HepG2 (cell line): ENCODE results near the gene ZMIZ1. TPM values are rescaled to one million over a fixed set of nuclear protein-coding genes. Genes with fewer than 3 reads are reported as not detected.

Source experiments
- ATF5 ChIP-seq: sonication (generic); formaldehyde crosslinking; IDR thresholded peaks from 2 replicates; pipeline ENCODE4 v1.4.0; 2020; ENCODE audit warnings: mild to moderate bottlenecking, low read depth, missing genetic modification reagents
- BORCS8-MEF2B ChIP-seq: sonication (generic); formaldehyde crosslinking; IDR thresholded peaks from 2 replicates; pipeline ENCODE4 v1.8.0; 2022; ENCODE audit warnings: mild to moderate bottlenecking, missing genetic modification reagents
- CENPX ChIP-seq: sonication (generic); formaldehyde crosslinking; IDR thresholded peaks from 2 replicates; pipeline ENCODE4 v1.9.0; 2021; ENCODE audit warnings: mild to moderate bottlenecking, missing genetic modification reagents, moderate library complexity
- GATAD2A ChIP-seq: IDR thresholded peaks from 2 replicates; pipeline ENCODE4 v1.6.1; 2016
- GPBP1L1 ChIP-seq: sonication (generic); formaldehyde crosslinking; IDR thresholded peaks from 2 replicates; pipeline ENCODE4 v1.5.0; 2020; ENCODE audit warnings: mild to moderate bottlenecking, missing genetic modification reagents
- HDAC2 ChIP-seq: sonication (generic); formaldehyde crosslinking; IDR thresholded peaks from 2 replicates; pipeline ENCODE4 v1.4.0; 2020; ENCODE audit warnings: missing genetic modification reagents
- JUND ChIP-seq: sonication (generic); formaldehyde crosslinking; IDR thresholded peaks from 2 replicates; pipeline ENCODE4 v1.8.0; 2022; ENCODE audit warnings: mild to moderate bottlenecking, missing genetic modification reagents
- KDM2A ChIP-seq: sonication (generic); formaldehyde crosslinking; IDR thresholded peaks from 2 replicates; pipeline ENCODE4 v1.4.0; 2020; ENCODE audit warnings: low read depth, missing genetic modification reagents, borderline replicate concordance
- KLF16 ChIP-seq, 2 experiments: sonication (generic) in 1 of 2; formaldehyde crosslinking in 1 of 2; IDR thresholded peaks; 2 replicates each; pipeline versions ENCODE4 v1.6.1 to v1.8.0; 2016 to 2023; ENCODE audit warnings: missing genetic modification reagents in 2 of 2, missing compliant biosample characterization in 1 of 2
- MBNL3 ChIP-seq: fragments of 250-450 bp; sonication (Bioruptor Pico); conservative IDR thresholded peaks from 2 replicates; pipeline ENCODE4 v1.8.0; 2022; ENCODE audit warnings: mild to moderate bottlenecking, inconsistent platforms
- MLLT10 ChIP-seq: sonication (generic); formaldehyde crosslinking; IDR thresholded peaks from 2 replicates; pipeline ENCODE4 v1.4.0; 2020; ENCODE audit warnings: missing genetic modification reagents
- NKX3-1 ChIP-seq: sonication (generic); formaldehyde crosslinking; IDR thresholded peaks from 2 replicates; pipeline ENCODE4 v1.5.0; 2020; ENCODE audit warnings: missing genetic modification reagents
- NPAS2 ChIP-seq: sonication (generic); formaldehyde crosslinking; IDR thresholded peaks from 2 replicates; pipeline ENCODE4 v1.8.0; 2022; ENCODE audit warnings: mild to moderate bottlenecking, missing genetic modification reagents, borderline replicate concordance
- NR3C1 ChIP-seq: sonication (generic); formaldehyde crosslinking; IDR thresholded peaks from 2 replicates; pipeline ENCODE4 v1.4.0; 2020; ENCODE audit warnings: missing genetic modification reagents
- RARG ChIP-seq: sonication (generic); formaldehyde crosslinking; IDR thresholded peaks from 2 replicates; pipeline ENCODE4 v1.4.0; 2020; ENCODE audit warnings: low read depth, mild to moderate bottlenecking, missing genetic modification reagents
- SIX1 ChIP-seq: sonication (generic); formaldehyde crosslinking; IDR thresholded peaks from 2 replicates; pipeline ENCODE4 v1.4.0; 2020; ENCODE audit warnings: missing genetic modification reagents, borderline replicate concordance
- SP140L ChIP-seq: sonication (generic); formaldehyde crosslinking; IDR thresholded peaks from 2 replicates; pipeline ENCODE4 v1.4.0; 2020; ENCODE audit warnings: missing genetic modification reagents, borderline replicate concordance
- ZBTB20 ChIP-seq: sonication (generic); formaldehyde crosslinking; IDR thresholded peaks from 2 replicates; pipeline ENCODE4 v1.8.1; 2023; ENCODE audit warnings: missing genetic modification reagents, low read depth, mild to moderate bottlenecking, borderline replicate concordance
- ZNF354B ChIP-seq: sonication (generic); formaldehyde crosslinking; IDR thresholded peaks from 2 replicates; pipeline ENCODE4 v1.8.0; 2022; ENCODE audit warnings: mild to moderate bottlenecking, missing genetic modification reagents
- ZNF431 ChIP-seq: sonication (generic); formaldehyde crosslinking; IDR thresholded peaks from 2 replicates; pipeline ENCODE4 v1.9.0; 2022; ENCODE audit warnings: missing genetic modification reagents, low read depth, mild to moderate bottlenecking, borderline replicate concordance
- ZNF660 ChIP-seq: sonication (generic); formaldehyde crosslinking; IDR thresholded peaks from 2 replicates; pipeline ENCODE4 v1.5.1; 2020; ENCODE audit warnings: mild to moderate bottlenecking, low read depth, missing genetic modification reagents, borderline replicate concordance
- ZNF850 ChIP-seq: sonication (generic); formaldehyde crosslinking; conservative IDR thresholded peaks from 2 replicates; pipeline ENCODE4 v1.9.0; 2021; ENCODE audit warnings: mild to moderate bottlenecking, missing genetic modification reagents
- polyA plus RNA-seq, 8 experiments: library from polyadenylated mRNA; depleted of rRNA in 3 of 8; stranded (reverse) in 7 of 8; unstranded in 1 of 8; fragments of >200 nt; fragmentation: Illumina TruSeq in 4 of 8; extraction: Trizol in 4 of 8; gene quantifications; 2 replicates each; pipeline versions ENCODE4 v1.2.1 to v1.2.3, GENCODE V29; 2011 to 2016; ENCODE audit warnings: low read depth in 4 of 8, missing spikeins in 1 of 8, mixed read lengths in 1 of 8; ENCODE audit not compliant: insufficient read depth in 1 of 8
- total RNA-seq, 5 experiments: library from RNA; depleted of rRNA; stranded (reverse); fragments of >200 nt; fragmentation: Illumina TruSeq; extraction: Trizol; gene quantifications; 2 replicates each; pipeline ENCODE4 v1.2.3, GENCODE V29; 2016; ENCODE audit warnings: low read depth in 1 of 5
- TF ChIP-seq, protein P1 (sequence below): sonication (generic); formaldehyde crosslinking; IDR thresholded peaks from 2 replicates; pipeline ENCODE4 v1.5.0; 2020; ENCODE audit warnings: missing genetic modification reagents
- TF ChIP-seq, protein P2 (sequence below): sonication (generic); formaldehyde crosslinking; IDR thresholded peaks from 2 replicates; pipeline ENCODE4 v1.4.0; 2020; ENCODE audit warnings: missing genetic modification reagents

Gene ZMIZ1
- total and polyA plus RNA-seq, 2 of the 13 experiments (the other 11 are each of a cell fraction or from before 2014, with no cell fraction given): 5.3 to 10.2 TPM

DNA sequence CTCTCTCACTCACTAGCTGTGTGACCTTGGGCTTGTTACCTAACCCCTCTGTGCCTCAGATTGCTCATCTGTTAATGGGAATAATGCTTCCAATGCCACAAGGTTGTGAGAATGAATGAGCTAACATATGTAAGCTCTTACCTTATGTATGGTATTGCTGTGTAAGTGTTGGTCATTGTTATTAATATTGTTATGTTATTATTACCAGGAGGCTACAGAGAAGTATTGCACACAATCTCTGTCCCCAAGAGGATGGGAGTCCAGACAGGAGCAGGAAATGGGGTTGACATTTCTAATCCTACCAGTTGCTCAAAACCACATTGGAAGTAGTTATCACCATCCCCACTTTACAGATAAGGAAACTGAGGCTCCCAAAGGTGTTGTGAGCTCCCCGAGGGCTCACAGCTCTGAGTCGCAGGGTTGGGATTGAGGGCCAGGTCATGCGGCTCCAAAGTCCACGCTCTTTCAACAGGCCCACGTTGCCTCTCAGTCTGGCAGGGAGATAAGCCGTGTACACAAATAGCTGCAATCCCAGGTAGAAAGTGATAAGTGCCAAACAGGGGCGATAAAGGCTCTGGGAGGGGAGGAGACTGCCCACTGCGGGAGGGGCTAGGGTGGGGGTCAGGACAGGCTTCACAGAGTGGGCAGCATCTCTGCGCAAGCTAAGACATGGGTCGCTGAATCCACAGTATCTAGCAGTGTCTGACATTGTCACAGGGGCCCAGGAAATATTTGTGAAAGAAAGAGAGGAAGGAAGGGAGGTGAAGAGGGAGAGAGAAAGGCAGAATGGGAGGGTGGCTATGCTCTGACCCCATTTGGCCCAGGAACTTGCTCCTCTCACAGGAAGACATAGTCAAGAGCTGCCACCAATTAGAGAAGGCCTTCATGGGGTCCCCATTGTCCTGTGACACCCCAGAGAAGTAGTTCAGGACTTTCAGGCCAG lies 9.6 kb upstream of the ZMIZ1 start (continued):
- TF ChIP-seq GPBP1L1 (CRISPR knock-in tag): no peak
- TF ChIP-seq GATAD2A (CRISPR knock-in tag): peak; percentile 97
- no peak for TF ChIP-seq ZNF850
- 0 out of 2 replicates have a peak, but pooled peaks have one; percentile 42 for TF ChIP-seq ZBTB20 (CRISPR knock-in tag)
- no peak for TF ChIP-seq NR3C1 (CRISPR knock-in tag)
- no peak for TF ChIP-seq NPAS2
- TF ChIP-seq NKX3-1 (CRISPR knock-in tag): peak; percentile 61; the same call in 1 of the 2 replicates
- no peak for TF ChIP-seq MBNL3 (CRISPR knock-in tag)
- 0 out of 2 replicates have a peak, but pooled peaks have one; percentile 46 for TF ChIP-seq JUND (CRISPR knock-in tag)
- no peak for TF ChIP-seq CENPX
- 0 out of 2 replicates have a peak, but pooled peaks have one; percentile 80 for TF ChIP-seq SP140L (CRISPR knock-in tag)
- TF ChIP-seq ZNF660 (CRISPR knock-in tag): no peak
- TF ChIP-seq ZNF354B: no peak
- TF ChIP-seq KDM2A (CRISPR knock-in tag): peak; percentile 62
- peak; percentile 42; the same call in 1 of the 2 replicates for TF ChIP-seq SIX1 (CRISPR knock-in tag)
- TF ChIP-seq, protein P1, sequence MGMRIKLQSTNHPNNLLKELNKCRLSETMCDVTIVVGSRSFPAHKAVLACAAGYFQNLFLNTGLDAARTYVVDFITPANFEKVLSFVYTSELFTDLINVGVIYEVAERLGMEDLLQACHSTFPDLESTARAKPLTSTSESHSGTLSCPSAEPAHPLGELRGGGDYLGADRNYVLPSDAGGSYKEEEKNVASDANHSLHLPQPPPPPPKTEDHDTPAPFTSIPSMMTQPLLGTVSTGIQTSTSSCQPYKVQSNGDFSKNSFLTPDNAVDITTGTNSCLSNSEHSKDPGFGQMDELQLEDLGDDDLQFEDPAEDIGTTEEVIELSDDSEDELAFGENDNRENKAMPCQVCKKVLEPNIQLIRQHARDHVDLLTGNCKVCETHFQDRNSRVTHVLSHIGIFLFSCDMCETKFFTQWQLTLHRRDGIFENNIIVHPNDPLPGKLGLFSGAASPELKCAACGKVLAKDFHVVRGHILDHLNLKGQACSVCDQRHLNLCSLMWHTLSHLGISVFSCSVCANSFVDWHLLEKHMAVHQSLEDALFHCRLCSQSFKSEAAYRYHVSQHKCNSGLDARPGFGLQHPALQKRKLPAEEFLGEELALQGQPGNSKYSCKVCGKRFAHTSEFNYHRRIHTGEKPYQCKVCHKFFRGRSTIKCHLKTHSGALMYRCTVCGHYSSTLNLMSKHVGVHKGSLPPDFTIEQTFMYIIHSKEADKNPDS (CRISPR knock-in tag): no peak
- peak; percentile 72; the same call in 1 of the 2 replicates for TF ChIP-seq ZNF431 (CRISPR knock-in tag)
- TF ChIP-seq KLF16 (CRISPR knock-in tag; IDR thresholded peaks at IDR 0.05): peak in 1 of 2 experiments; percentile 70; a peak in 2 of 4 replicates
- TF ChIP-seq HDAC2: peak; percentile 95
- peak; percentile 92 for TF ChIP-seq BORCS8-MEF2B
- TF ChIP-seq RARG: no peak
- TF ChIP-seq ATF5: no peak
- no peak for TF ChIP-seq MLLT10 (CRISPR knock-in tag)
- TF ChIP-seq, protein P2, sequence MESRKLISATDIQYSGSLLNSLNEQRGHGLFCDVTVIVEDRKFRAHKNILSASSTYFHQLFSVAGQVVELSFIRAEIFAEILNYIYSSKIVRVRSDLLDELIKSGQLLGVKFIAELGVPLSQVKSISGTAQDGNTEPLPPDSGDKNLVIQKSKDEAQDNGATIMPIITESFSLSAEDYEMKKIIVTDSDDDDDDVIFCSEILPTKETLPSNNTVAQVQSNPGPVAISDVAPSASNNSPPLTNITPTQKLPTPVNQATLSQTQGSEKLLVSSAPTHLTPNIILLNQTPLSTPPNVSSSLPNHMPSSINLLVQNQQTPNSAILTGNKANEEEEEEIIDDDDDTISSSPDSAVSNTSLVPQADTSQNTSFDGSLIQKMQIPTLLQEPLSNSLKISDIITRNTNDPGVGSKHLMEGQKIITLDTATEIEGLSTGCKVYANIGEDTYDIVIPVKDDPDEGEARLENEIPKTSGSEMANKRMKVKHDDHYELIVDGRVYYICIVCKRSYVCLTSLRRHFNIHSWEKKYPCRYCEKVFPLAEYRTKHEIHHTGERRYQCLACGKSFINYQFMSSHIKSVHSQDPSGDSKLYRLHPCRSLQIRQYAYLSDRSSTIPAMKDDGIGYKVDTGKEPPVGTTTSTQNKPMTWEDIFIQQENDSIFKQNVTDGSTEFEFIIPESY (CRISPR knock-in tag): peak; percentile 57; the same call in 1 of the 2 replicates
